ENCODE measurements around the gene SLC38A11.
"Not testable (repeated sequence)": the region's sequence is repeated elsewhere in the genome, so short reads cannot be mapped to it uniquely, and the experiment has no call there.

SLC38A11 gene

DNA sequence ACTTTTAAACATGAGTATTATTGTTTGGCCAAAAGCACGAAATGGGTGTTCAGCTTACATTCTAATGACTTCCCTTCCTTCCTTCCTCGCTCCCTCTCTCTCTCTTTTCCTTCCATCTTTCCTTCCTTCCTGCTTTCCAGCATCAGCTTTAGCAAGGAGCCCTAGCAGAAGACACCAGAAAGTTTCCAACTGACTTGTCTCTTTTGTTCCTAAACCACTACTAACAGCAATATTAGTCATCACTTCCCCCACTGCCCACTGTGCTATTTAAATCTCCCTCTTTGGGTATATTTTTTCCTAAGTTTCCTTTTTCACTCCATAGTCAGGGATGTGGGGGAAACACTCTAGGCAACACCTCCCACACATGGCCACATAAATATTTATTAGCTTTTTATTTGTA lies 25.4 kb upstream of the SLC38A11 start:
- H3K4me3 Mint-ChIP-seq; H3K27ac Mint-ChIP-seq; H3K36me3 Mint-ChIP-seq (ENCODE audit: low read depth); H3K9me3 Mint-ChIP-seq; H3K4me1 Mint-ChIP-seq (ENCODE audit: low read depth); H3K27me3 Mint-ChIP-seq (ENCODE audit: low read depth): not testable (repeated sequence)

DNA sequence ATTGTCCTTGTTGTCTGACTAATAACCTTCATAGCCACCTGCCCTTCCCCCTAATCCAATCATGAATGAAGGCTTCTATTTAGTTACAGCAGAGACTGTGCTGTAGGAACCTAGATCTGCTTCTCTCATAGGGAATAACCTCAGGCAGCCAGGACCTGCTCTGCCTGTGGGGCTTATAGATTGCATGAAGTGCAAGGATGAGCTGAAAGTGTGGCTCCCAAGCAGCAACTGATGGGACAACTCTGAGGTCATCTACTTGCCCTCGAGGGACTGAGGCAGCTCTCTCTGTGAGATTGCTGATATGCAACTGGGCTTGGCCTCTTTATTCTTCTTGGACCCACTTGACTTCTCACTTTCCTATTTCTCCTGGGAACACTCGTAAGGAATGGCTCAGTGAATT lies 23.8 kb upstream of the SLC38A11 start:
- Mint-ChIP-seq H3K4me3 (no peak overlapping the region), H3K4me1 (ENCODE audit: low read depth) (no peaks in the 10 kb centered on the region), H3K27ac (no peak overlapping the region)

DNA sequence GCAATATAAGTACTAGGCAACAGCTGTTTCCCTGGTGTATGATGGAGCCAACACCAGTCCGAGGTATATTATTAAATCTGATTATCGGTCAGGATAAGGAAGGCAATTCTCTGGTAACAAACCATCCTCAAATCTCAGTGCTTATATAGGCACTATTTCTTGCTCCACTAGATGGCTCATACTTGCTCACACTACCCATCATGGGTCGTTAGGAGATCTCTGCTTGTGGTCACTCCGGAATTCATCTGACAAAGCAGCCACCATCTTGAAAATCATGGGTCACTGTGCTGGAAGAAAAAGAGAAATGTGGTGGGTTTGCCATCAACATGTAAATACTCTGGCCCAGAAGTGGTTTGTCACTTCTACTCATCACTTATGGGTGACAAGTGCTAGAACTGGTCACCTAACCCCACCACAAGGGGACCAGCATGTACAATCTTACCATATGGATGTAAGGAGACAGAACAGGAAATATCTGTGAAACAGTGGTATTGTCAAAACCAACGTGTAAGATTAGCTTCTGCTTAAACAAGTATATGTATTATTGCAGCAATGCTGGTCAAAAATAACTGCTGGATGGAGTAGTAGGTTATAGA lies 21.6 kb upstream of the SLC38A11 start:
- not testable (repeated sequence) for H3K4me1 Mint-ChIP-seq (ENCODE audit: low read depth); H3K4me3 Mint-ChIP-seq; H3K27me3 Mint-ChIP-seq (ENCODE audit: low read depth); H3K36me3 Mint-ChIP-seq (ENCODE audit: low read depth); H3K27ac Mint-ChIP-seq; H3K9me3 Mint-ChIP-seq

More for the DNA sequence above, 23.8 kb upstream of the SLC38A11 start:
- H3K36me3 Mint-ChIP-seq (ENCODE audit: low read depth) = no peaks in the 10 kb centered on the region
- H3K27me3 Mint-ChIP-seq (ENCODE audit: low read depth) = no peaks in the 10 kb centered on the region
- no peaks in the 10 kb centered on the region for H3K9me3 Mint-ChIP-seq

DNA sequence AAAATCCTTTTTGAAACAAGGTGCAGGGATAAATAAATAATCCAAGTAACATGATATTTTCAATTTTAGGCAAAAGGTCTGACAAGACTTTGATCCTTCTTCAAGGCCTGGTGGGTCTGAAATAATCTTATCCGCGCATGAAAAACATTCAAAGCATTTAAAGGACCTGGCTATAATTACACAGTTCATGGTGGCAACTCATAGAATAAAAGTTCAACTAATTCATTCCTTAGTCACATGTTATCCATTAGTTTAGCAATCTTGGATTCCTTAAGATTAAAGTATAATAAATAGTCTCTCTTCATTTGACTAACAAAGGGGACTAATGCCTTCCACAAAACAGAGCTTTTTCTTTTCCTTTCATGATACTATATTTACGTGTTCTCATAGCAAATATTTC lies 21.0 kb upstream of the SLC38A11 start:
- H3K27ac Mint-ChIP-seq = no peak overlapping the region
- no peaks in the 10 kb centered on the region for H3K36me3 Mint-ChIP-seq (ENCODE audit: low read depth)
- no peaks in the 10 kb centered on the region for H3K9me3 Mint-ChIP-seq
- H3K4me3 Mint-ChIP-seq = no peak overlapping the region
- no peaks in the 10 kb centered on the region for H3K4me1 Mint-ChIP-seq (ENCODE audit: low read depth)
- H3K27me3 Mint-ChIP-seq (ENCODE audit: low read depth) = no peaks in the 10 kb centered on the region

DNA sequence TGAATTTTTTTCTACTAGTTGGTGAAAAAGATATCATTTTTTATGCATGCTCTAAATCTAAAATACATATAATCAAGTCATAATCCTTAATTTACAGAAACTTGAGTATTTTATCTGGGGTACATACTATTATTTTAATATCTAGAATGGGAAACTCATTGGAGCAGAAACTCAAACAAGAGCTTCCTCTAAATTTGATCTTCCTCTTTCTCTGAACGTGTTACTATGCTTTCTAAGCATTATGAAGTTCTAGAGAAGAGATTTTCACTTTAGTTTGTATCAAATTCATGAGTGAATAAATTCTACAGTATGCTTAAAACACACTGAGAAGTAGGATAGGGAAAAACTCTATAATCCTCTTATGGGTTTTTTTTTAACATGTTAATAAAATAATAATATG lies 20.6 kb upstream of the SLC38A11 start:
- no peak overlapping the region for H3K4me3 Mint-ChIP-seq

DNA sequence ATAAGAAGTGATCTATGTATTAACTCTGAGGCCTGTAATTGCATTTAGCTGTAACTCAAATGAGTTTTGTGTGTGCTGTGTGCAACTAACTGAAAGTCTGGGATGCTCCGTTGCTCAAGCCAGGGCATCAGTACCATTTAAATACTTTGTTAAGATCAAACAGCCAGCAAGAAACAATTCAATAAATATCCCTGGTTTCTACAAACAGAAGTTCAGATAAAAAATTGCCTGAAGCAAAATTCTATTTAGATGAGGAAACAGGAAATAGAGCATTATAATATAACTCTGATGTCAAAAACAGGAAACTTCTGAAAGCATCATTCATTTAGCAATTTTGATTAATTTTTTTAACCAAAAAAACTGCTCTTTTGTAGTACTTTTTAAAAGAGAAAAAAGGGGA lies 18.9 kb upstream of the SLC38A11 start:
- no peak overlapping the region for H3K4me3 Mint-ChIP-seq
- H3K36me3 Mint-ChIP-seq (ENCODE audit: low read depth) = no peaks in the 10 kb centered on the region
- no peaks in the 10 kb centered on the region for H3K27me3 Mint-ChIP-seq (ENCODE audit: low read depth)
- no peaks in the 10 kb centered on the region for H3K4me1 Mint-ChIP-seq (ENCODE audit: low read depth)
- H3K9me3 Mint-ChIP-seq = no peaks in the 10 kb centered on the region
- H3K27ac Mint-ChIP-seq = no peak overlapping the region

More for the DNA sequence above, 20.6 kb upstream of the SLC38A11 start:
- Mint-ChIP-seq H3K27me3 (ENCODE audit: low read depth) (no peaks in the 10 kb centered on the region), H3K4me1 (ENCODE audit: low read depth) (no peaks in the 10 kb centered on the region), H3K36me3 (ENCODE audit: low read depth) (no peaks in the 10 kb centered on the region), H3K9me3 (no peaks in the 10 kb centered on the region), H3K27ac (no peak overlapping the region)

DNA sequence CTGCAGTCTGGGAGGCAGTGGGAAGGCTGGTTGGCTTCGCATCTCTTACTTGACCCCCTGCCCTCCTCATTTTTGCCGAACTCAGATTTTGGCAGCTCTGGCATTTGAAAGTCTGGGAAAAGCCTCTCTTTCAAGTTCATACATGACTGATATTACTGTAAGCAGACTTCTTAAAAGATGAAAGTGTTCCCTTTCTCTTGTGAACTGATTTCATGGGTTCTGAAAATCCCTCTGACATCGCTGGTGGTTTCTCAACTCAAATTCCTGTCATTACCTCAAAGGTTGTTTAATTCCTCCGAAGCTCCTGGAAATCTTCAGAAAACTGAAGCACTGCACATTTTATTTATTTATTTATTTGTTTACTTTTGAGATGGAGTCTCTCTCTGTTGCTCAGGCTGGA lies 16.9 kb upstream of the SLC38A11 start:
- Mint-ChIP-seq H3K27me3 (ENCODE audit: low read depth) (no peaks in the 10 kb centered on the region), H3K9me3 (no peaks in the 10 kb centered on the region), H3K27ac (no peak overlapping the region), H3K4me3 (no peak overlapping the region), H3K4me1 (ENCODE audit: low read depth) (no peaks in the 10 kb centered on the region), H3K36me3 (ENCODE audit: low read depth) (no peaks in the 10 kb centered on the region)

DNA sequence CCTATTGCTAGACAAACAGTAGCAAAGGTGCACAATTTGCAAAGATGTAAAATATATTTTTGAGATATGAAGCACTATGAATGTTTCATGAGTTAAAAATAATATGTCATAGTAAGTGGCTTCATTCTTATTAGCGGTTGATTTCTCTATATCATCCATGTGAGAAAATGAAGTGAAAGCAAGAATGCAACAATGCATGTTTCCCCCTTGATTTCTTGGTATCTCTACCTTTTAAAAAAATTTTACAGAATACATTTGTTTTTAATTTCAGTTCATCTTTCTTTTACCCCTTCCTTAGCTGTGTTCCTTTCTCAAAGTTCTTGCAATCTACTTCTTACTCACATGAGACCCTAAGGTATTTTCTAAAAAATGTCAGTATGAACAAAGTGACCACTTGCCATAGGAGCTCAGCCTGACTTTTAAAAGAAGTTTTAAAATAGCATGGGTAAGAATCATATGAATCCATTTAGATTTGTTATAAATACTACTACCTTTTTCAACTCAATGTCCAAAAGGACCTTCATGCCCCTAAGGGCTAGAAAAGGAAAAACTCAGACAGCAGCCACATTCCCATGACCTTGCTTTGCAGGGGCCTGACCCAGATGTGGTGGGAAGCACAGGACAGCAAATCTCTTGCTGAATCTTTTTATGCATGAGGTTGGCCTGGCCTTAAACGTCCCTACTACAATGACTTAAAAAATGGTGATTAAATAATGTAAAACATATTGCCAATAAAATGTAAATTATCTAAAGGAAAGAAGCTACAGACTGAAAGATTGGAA lies 14.8 kb upstream of the SLC38A11 start:
- Mint-ChIP-seq H3K4me3 (no peak overlapping the region), H3K4me1 (ENCODE audit: low read depth) (no peaks in the 10 kb centered on the region), H3K27ac (no peak overlapping the region), H3K36me3 (ENCODE audit: low read depth) (no peaks in the 10 kb centered on the region), H3K27me3 (ENCODE audit: low read depth) (no peaks in the 10 kb centered on the region), H3K9me3 (no peaks in the 10 kb centered on the region)

DNA sequence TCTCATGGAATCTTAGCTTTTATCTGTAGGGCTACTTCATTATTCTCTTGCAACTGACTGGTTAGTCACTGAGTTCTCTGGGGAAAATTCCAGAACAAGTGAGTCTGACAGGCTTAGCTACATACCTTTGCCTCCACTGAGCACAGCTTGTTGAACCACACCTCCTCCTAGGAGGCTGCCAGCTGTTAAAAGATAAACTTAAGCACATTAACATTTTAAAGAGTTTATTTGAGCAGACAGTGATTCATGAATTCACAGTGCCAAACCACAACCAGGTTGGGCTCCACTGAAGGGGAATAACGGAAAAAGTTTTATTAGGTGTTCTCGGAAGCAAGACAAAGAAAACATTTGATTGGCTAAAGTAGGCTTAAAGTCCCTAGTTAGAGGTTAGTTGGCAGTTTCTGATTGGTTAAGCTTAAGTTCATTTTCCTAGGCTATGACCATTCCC lies 12.5 kb upstream of the SLC38A11 start:
- Mint-ChIP-seq H3K27me3 (ENCODE audit: low read depth) (no peaks in the 10 kb centered on the region), H3K27ac (no peak overlapping the region), H3K4me3 (no peak overlapping the region), H3K4me1 (ENCODE audit: low read depth) (no peaks in the 10 kb centered on the region), H3K36me3 (ENCODE audit: low read depth) (no peaks in the 10 kb centered on the region), H3K9me3 (no peaks in the 10 kb centered on the region)

DNA sequence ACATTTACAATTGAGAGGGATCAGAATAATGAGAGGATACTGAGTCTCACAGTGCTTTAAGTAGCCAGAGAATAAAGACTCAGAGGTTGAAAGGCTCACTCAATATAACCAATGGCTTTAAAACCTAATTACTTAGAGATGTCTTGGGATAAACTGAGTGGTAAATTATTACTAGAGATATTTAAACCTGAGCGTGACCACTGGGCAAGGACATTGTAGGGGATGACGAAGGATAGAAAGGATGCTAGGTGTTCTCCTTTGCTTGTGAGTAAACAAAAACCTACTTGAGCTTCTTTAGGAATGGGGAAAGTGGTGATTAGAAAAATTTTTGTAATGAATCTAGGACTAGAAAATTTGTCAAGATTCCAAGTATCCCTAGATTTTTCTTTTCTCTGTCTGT lies 12.0 kb upstream of the SLC38A11 start:
- Mint-ChIP-seq H3K4me3 (no peak overlapping the region), H3K9me3 (no peaks in the 10 kb centered on the region), H3K27me3 (ENCODE audit: low read depth) (no peaks in the 10 kb centered on the region), H3K27ac (no peak overlapping the region), H3K4me1 (ENCODE audit: low read depth) (no peaks in the 10 kb centered on the region), H3K36me3 (ENCODE audit: low read depth) (no peaks in the 10 kb centered on the region)

DNA sequence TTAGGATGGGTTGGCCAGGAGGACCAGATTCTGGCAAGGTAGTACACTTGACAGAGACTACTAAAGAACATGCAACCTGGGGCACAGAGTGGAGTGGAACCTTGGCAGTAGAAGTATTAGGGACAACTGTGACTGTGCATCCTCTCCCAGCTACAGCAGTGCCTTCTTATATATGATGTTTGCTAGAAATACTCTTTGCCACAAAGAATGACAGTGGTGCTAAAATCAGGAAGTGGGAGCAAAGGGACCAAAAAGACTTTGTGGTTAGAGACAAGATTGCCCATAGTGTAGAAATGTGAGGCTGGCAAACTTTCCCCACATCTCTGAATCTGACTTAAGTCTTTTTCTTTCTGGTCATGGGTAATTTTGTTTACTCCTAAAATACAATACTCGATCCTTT lies 9.4 kb upstream of the SLC38A11 start:
- no peak overlapping the region for H3K27ac Mint-ChIP-seq
- H3K4me3 Mint-ChIP-seq = no peak overlapping the region
- H3K9me3 Mint-ChIP-seq = no peaks in the 10 kb centered on the region
- no peaks in the 10 kb centered on the region for H3K4me1 Mint-ChIP-seq (ENCODE audit: low read depth)
- no peaks in the 10 kb centered on the region for H3K36me3 Mint-ChIP-seq (ENCODE audit: low read depth)
- peaks cover 3% of the 10 kb centered on the region for H3K27me3 Mint-ChIP-seq (ENCODE audit: low read depth)

DNA sequence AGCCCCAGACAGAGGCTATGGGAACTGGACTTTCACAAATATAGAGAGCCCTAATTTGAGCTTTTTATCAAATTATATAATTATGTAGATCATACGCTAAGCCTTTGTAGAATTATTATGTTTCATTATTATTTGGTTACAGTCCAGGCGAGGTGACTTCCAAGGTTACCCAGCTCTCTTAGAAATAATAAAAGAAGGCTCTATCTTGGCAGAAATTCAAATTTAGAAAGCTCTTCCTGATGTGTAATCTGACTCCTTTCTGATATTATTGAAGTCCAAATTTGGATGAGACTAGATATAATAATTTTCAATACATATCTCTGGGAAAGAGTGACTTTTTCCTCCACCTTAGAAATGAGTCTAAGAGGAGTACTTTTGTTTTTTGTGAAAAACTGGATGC lies 4.8 kb upstream of the SLC38A11 start:
- H3K4me3 Mint-ChIP-seq = no peak overlapping the region
- H3K9me3 Mint-ChIP-seq = no peaks in the 10 kb centered on the region
- no peaks in the 10 kb centered on the region for H3K4me1 Mint-ChIP-seq (ENCODE audit: low read depth)
- H3K27me3 Mint-ChIP-seq (ENCODE audit: low read depth) = peaks cover 17% of the 10 kb centered on the region
- H3K36me3 Mint-ChIP-seq (ENCODE audit: low read depth) = no peaks in the 10 kb centered on the region
- no peak overlapping the region for H3K27ac Mint-ChIP-seq

DNA sequence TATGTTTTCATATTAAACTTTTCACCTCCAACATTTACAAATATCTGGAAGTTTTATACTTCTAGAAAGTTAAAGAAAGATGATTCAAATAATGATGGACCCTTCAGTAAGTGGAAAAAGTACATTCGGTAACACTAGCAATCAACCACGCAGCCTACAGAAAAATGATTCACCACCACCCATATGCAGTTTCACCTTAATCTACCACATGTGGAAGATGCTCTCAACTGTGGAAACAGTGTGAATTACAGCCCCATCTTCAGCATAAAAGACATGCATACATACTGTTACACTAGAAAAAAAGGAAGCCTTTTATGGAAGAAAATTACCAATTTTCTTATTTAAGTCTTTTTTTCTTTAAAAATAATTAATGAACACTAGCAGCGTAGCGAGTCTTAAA lies 1.1 kb downstream of the SLC38A11 start:
- H3K9me3 Mint-ChIP-seq = no peaks in the 10 kb centered on the region
- H3K4me3 Mint-ChIP-seq = no peak overlapping the region
- H3K27ac Mint-ChIP-seq = no peak overlapping the region

DNA sequence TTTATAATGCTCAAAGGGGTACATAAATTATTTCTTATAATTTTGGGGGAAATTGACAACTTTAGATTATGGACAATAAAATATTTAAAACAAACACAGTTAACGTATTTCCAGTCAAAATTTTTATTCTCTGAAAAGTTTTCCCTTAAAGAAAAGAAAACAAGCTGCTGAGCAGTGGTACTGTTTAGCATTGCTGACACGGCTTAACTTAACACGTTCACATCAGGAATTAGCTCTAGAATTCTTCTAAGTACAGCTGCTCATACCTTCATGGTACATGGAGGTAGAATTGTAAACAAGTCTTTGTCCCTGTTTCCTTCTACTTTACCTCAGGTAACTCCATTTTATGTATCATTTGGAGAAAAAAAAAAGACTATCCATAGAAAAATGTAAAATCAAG lies 2.0 kb downstream of the SLC38A11 start:
- Mint-ChIP-seq H3K9me3 (no peaks in the 10 kb centered on the region), H3K4me1 (ENCODE audit: low read depth) (no peaks in the 10 kb centered on the region), H3K4me3 (no peak overlapping the region), H3K27me3 (ENCODE audit: low read depth) (peaks cover 32% of the 10 kb centered on the region), H3K27ac (no peak overlapping the region), H3K36me3 (ENCODE audit: low read depth) (no peaks in the 10 kb centered on the region)

More for the DNA sequence above, 1.1 kb downstream of the SLC38A11 start:
- Mint-ChIP-seq H3K27me3 (ENCODE audit: low read depth) (peaks cover 32% of the 10 kb centered on the region), H3K4me1 (ENCODE audit: low read depth) (no peaks in the 10 kb centered on the region), H3K36me3 (ENCODE audit: low read depth) (no peaks in the 10 kb centered on the region)

DNA sequence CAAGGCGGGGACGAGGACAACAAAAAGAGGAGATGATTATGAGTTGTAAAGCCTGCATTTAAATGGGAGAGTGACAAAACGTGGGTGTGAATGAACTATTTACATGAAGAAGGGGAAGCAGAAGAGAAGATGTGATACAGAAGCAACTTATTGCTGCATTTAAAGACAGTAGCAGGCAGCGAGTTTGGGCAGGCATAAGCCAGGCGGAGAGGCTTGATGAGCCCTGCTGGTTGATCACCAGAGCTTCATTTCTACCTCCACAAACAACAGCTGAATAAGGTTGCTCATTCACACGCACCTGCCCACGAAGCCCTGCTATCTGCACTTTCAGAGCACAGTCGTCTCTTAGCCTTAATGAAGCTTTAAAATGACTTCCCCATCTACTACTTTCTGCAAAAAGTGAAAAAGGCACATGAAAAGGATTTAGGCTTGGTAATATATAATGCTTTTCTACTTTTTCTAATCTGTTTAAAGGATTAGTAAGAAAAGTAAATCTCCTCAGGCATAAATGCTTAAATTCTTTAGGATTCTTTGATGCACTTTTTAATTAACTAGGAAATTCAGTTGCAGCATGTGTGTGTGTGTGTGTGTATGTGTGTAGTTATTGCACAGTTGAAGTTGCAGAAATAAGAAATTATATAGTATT lies 3.1 kb downstream of the SLC38A11 start:
- Mint-ChIP-seq H3K36me3 (ENCODE audit: low read depth) (no peaks in the 10 kb centered on the region), H3K4me3 (no peak overlapping the region), H3K9me3 (no peaks in the 10 kb centered on the region), H3K27me3 (ENCODE audit: low read depth) (peaks cover 26% of the 10 kb centered on the region), H3K4me1 (ENCODE audit: low read depth) (no peaks in the 10 kb centered on the region), H3K27ac (no peak overlapping the region)
